Pancreas (tissue), 10 donors: ENCODE results near the gene SEC24D. TPM values are rescaled to one million over a fixed set of nuclear protein-coding genes. Genes with fewer than 3 reads are reported as not detected.

Experiments
- ATAC-seq, 4 donors: fragments of 200-7000 bp; cut with Tn5 transposase; one replicate each; pipeline versions ENCODE4 v1.8.0 to v1.9.1; 2020; ENCODE audit warnings: mild to moderate bottlenecking in 4 of 4, moderate library complexity in 4 of 4
- DNase-seq, 6 donors: peaks; one replicate each; pipeline ENCODE4 v3.0.0-alpha.2; 2020
- FAIRE-seq: peaks from 2 replicates; lab custom pipeline; 2012; peaks lifted over from hg19 to GRCh38; lab: Jason Lieb, UNC
- H3K27ac ChIP-seq, 4 donors: fragments of 200-600 bp; sonication (generic); 1 replicate in 3 of 4; 2 replicates in 1 of 4; pipeline versions ENCODE4 v1.5.0 to v1.8.0; 2020
- H3K27me3 ChIP-seq, 4 donors: fragments of 200-600 bp; one replicate each; pipeline ENCODE4 v1.8.0; 2021
- H3K36me3 ChIP-seq, 3 donors: fragments of 200-600 bp; sonication (generic) in 1 of 3; one replicate each; pipeline versions ENCODE4 v1.5.0 to v1.8.0; 2020 to 2021
- H3K4me1 ChIP-seq, 3 donors: fragments of 200-600 bp; one replicate each; pipeline ENCODE4 v1.8.0; 2021
- H3K4me3 ChIP-seq, 4 donors: fragments of 200-600 bp; sonication (generic) in 2 of 4; one replicate each; pipeline versions ENCODE4 v1.5.0 to v1.8.0; 2020 to 2021
- H3K9me3 ChIP-seq, 4 donors: fragments of 200-600 bp; one replicate each; pipeline ENCODE4 v1.8.0; 2021
- CTCF ChIP-seq, 4 donors: fragments of 200-600 bp; sonication (generic) in 3 of 4; IDR thresholded peaks; one replicate each; pipeline versions ENCODE4 v1.5.0 to v1.8.0; 2021; ENCODE audit warnings: antibody characterized with exemption in 4 of 4
- WGBS, 2 donors: extraction: QIAGEN DNeasy Blood & Tissue Kit; methylation state at CpG; one replicate each; pipeline ENCODE4 v1.1.7; 2013; 5-methylcytosine and 5-hydroxymethylcytosine counted together
- intact Hi-C, 3 donors: fragments of 100-400 bp; cut with DNase I; formaldehyde crosslinking; loops; one replicate each; pipeline versions ENCODE4 v1.11.1 to v1.14.2; 2022
- polyA plus RNA-seq, 2 donors: library from polyadenylated mRNA; stranded (reverse); fragments of 200-250 nt; gene quantifications; one replicate each; pipeline ENCODE4 v1.2.3, GENCODE V29; 2013
- total RNA-seq, 6 donors: library from RNA; stranded (reverse); fragmentation: NEBNext Ultra II Directional in 4 of 6; extraction: Animal tissue kit (Norgen Biotek cat#: 25700) in 4 of 6; gene quantifications; one replicate each; pipeline versions ENCODE4 v1.2.1 to v1.2.4, GENCODE V29; 2021 to 2023
- donor health status: healthy with polysubstance abuse.
- donor health status: DM: no; HTN: no; CAD: no; lungs with moderate emphysema.
- donor health status: DM: no; HTN: no; CAD: no.
- donor health status: control.
- donor health status: control.
- donor health status: Bipolar disorder and iron deficiency.
- donor health status: DM: yes; HTN: yes; CAD: no.
- donor health status: DM: no; HTN: no; CAD: no.
- donor health status: DM: no; HTN: no; CAD: no.
- donor health status: DM: yes; HTN: yes; CAD: no.

SEC24D gene
- total and polyA plus RNA-seq, 8 donors, result 10.9 to 49.6 (median 35.1) TPM

DNA sequence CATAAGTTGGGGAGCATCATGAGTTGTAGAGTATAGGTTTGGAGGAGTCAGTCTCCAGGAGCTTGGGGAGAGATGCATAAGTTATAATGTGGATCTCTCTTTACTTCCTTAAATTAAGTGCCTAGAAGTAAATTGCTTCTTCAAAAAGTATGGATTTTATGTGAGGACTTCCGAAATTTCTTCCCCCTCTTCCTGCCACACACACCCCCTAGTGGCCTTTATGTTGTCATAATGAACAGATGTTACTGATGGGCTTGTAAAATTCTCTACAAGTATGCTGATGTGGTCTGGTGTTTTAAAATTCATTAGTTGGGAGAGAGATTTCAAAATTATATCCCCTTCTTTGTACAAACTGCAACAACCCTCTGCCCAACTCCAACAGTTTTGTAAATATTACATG is 153.0 kb downstream of the SEC24D start:
- Histone ChIP-seq H3K27me3 (no peaks in the 10 kb centered on the region), H3K4me3 (no peak overlapping the region), H3K36me3 (peaks cover 0 to under 1% (median 0%) of the 10 kb centered on the region in 3 donors), H3K4me1 (peaks cover 0 to 12% (median 9%) of the 10 kb centered on the region in 3 donors), H3K9me3 (no peaks in the 10 kb centered on the region), H3K27ac (no peak overlapping the region)
- DNase-seq (no peak), ATAC-seq (no peak), FAIRE-seq (no peak)
- intact Hi-C loops, result no loop called here
- 17 to 20% methylated on average over 1 of the region's 1 CpG for WGBS, 2 donors
- TF ChIP-seq CTCF (IDR thresholded peaks at IDR 0.05), result peak in 2 of 4 donors; percentile 12 to 28

DNA sequence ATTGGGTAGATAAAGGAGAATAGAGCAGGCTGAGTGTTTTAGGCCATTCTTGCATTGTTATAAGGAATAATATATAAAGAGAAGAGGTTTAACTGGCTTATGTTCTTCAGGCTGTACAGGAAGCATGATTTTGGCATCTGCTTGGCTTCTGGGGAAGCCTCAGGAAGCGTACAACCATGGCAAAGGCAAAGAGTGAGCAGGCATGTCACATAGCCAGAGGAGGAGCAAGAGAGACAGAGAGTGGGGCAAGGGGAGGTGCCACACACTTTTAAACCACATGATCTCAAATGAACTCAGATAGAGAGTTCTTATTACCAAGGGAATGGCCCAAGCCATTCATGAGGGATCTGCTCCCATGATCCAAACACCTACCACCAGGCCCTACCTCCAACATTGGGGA is 155.1 kb downstream of the SEC24D start:
- no peaks in the 10 kb centered on the region for H3K27me3 ChIP-seq
- H3K27ac ChIP-seq, result no peak overlapping the region
- no peak overlapping the region for H3K4me3 ChIP-seq
- ATAC-seq (no peak), FAIRE-seq (no peak), DNase-seq (no peak)
- H3K9me3 ChIP-seq, result no peaks in the 10 kb centered on the region
- intact Hi-C loops, result no loop called here
- no peaks in the 10 kb centered on the region for H3K4me1 ChIP-seq
- WGBS, 2 donors, result 66 to 77% methylated on average over 1 of the region's 1 CpG
- TF ChIP-seq CTCF (IDR thresholded peaks at IDR 0.05), result no peak
- no peaks in the 10 kb centered on the region for H3K36me3 ChIP-seq

GRCh38 chr4:118676128-118676527 is 159.8 kb downstream of the SEC24D start:
- WGBS, 2 donors, result 69 to 71% methylated on average over 2 of the region's 2 CpGs
- FAIRE-seq (no peak), DNase-seq (no peak), ATAC-seq (no peak)
- intact Hi-C loops, result no loop called here
- no peak overlapping the region for H3K27ac ChIP-seq
- no peaks in the 10 kb centered on the region for H3K36me3 ChIP-seq
- no peaks in the 10 kb centered on the region for H3K27me3 ChIP-seq
- H3K9me3 ChIP-seq, result no peaks in the 10 kb centered on the region
- H3K4me3 ChIP-seq, result no peak overlapping the region
- no peak for TF ChIP-seq CTCF (IDR thresholded peaks at IDR 0.05)
- no peaks in the 10 kb centered on the region for H3K4me1 ChIP-seq

Other genes with a start within 250 kb of the SEC24D start
- gene METTL14, start 150.7 kb downstream of the SEC24D start, total RNA-seq, result 10 to 100 TPM; 12.6 to 28.0 (median 18.2) TPM
- gene METTL14, start 150.7 kb downstream of the SEC24D start, polyA plus RNA-seq, result 1 to 10 TPM; 3.5 to 8.0 TPM
- gene SYNPO2, start 52.7 kb upstream of the SEC24D start, total RNA-seq, result 10 to 100 TPM in 1 of 6 donors, 1 to 10 TPM in 5; 2.1 to 10.9 (median 3.9) TPM
- 1 to 10 TPM; 2.9 to 5.3 TPM for gene SYNPO2, start 52.7 kb upstream of the SEC24D start, polyA plus RNA-seq